ENCODE data around the gene TLR9. TPM values are rescaled to one million over a fixed set of nuclear protein-coding genes. Genes with fewer than 3 reads are reported as not detected.
A peak's percentile ranks its signal among the peaks of the same experiment; 100 is the strongest.

TLR9 gene
- total RNA-seq, 2 donors from 2014 or later = 1.2 to 2.3 TPM

- H3K27ac Mint-ChIP-seq = no peak overlapping the region
- no peaks in the 10 kb centered on the region for H3K27me3 Mint-ChIP-seq (ENCODE audit: low read depth)
- no peak overlapping the region for H3K4me3 Mint-ChIP-seq
- ATAC-seq (replicated peaks in 1 of 2) (peak in 1 of 2 donors; percentile 52), DNase-seq (no peak)
- no peaks in the 10 kb centered on the region for H3K36me3 Mint-ChIP-seq (ENCODE audit: insufficient read depth in 2 of 2)
- peaks cover 6% of the 10 kb centered on the region for H3K4me1 Mint-ChIP-seq (ENCODE audit: low read depth)
- no peaks in the 10 kb centered on the region for H3K9me3 Mint-ChIP-seq
Observed at GRCh38 chr3:52174896-52175295, 50.5 kb downstream of the TLR9 start.

GRCh38 chr3:52173101-52173500 lies 52.3 kb downstream of the TLR9 start:
- Mint-ChIP-seq H3K27ac (no peak overlapping the region), H3K9me3 (no peaks in the 10 kb centered on the region), H3K4me3 (no peak overlapping the region), H3K27me3 (ENCODE audit: low read depth) (no peaks in the 10 kb centered on the region), H3K4me1 (ENCODE audit: low read depth) (peaks cover 6% of the 10 kb centered on the region), H3K36me3 (ENCODE audit: insufficient read depth in 2 of 2) (no peaks in the 10 kb centered on the region)
- DNase-seq (no peak), ATAC-seq (replicated peaks in 1 of 2) (no peak)

GRCh38 chr3:52172262-52172757 lies 53.1 kb downstream of the TLR9 start:
- Mint-ChIP-seq H3K4me3 (no peak overlapping the region), H3K27me3 (ENCODE audit: low read depth) (no peaks in the 10 kb centered on the region), H3K27ac (no peak overlapping the region), H3K9me3 (no peaks in the 10 kb centered on the region), H3K36me3 (ENCODE audit: insufficient read depth in 2 of 2) (no peaks in the 10 kb centered on the region), H3K4me1 (ENCODE audit: low read depth) (peaks cover 6% of the 10 kb centered on the region)
- ATAC-seq (replicated peaks in 1 of 2) = no peak
- DNase-seq = no peak

DNA sequence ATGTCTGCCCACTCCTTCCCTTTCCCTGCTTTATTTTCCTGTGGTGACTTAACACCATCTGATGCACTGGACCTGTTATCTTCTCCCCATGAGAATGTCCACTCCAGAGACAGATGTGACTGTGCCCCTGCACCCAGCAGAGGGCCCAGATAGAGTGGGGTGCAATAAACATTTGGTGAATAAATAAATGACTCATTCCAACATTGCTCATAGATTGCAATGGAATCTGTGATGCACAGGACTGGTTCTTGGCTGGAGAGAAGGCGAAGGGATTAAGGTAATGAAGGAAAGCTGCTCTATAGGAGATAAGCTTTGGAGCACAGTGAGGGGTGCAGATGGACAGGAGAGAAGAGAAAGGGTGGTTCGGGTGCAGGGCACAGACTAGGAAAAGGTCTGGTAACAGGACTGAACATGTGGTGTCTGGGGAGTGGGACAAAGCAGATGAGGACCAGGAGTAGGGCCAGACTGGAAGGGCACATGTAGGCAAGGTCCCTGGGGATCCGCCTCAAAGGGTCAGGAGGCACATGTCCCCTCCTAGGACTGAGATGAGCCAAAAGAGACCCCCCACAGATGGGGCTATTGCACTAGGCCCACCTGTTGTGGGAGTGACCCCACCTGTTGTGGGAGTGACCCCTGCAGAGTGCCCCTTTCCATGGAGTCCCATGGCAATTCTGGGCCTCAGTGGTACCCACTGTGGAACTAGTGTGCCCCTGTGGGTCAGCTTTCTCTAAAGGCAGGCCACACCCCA lies 53.8 kb downstream of the TLR9 start:
- Mint-ChIP-seq H3K9me3 (no peaks in the 10 kb centered on the region), H3K27me3 (ENCODE audit: low read depth) (no peaks in the 10 kb centered on the region), H3K36me3 (ENCODE audit: insufficient read depth in 2 of 2) (no peaks in the 10 kb centered on the region), H3K4me3 (no peak overlapping the region), H3K4me1 (ENCODE audit: low read depth) (peaks cover 6% of the 10 kb centered on the region), H3K27ac (no peak overlapping the region)
- DNase-seq (no peak), ATAC-seq (replicated peaks in 1 of 2) (peak in 1 of 2 donors; percentile 24)

Other genes with a start within 250 kb of the TLR9 start
- 10 to 100 TPM; 30.2 to 42.4 TPM for gene ACY1, start 242.1 kb downstream of the TLR9 start, total RNA-seq
- gene RPL29, start 229.8 kb downstream of the TLR9 start, total RNA-seq = 1,000 to 10,000 TPM; 1,676 to 1,838 TPM
- 10 to 100 TPM; 12.8 to 15.7 TPM for gene DUSP7, start 169.1 kb downstream of the TLR9 start, total RNA-seq
- gene POC1A, start 71.2 kb downstream of the TLR9 start, total RNA-seq = 10 to 100 TPM; 28.6 to 39.0 TPM
- gene ALAS1, start 27.5 kb downstream of the TLR9 start, total RNA-seq = 10 to 100 TPM; 62.7 to 63.6 TPM
- gene TWF2, start 13.5 kb upstream of the TLR9 start, total RNA-seq = 100 to 1,000 TPM; 124 to 133 TPM
- 100 to 1,000 TPM; 119 to 121 TPM for gene PPM1M, start 20.1 kb upstream of the TLR9 start, total RNA-seq
- 100 to 1,000 TPM; 113 to 120 TPM for gene WDR82, start 53.0 kb upstream of the TLR9 start, total RNA-seq
- gene GLYCTK, start 62.2 kb upstream of the TLR9 start, total RNA-seq = 10 to 100 TPM; 21.5 to 25.4 TPM
- gene DNAH1, start 90.7 kb upstream of the TLR9 start, total RNA-seq = 10 to 100 TPM; 31.4 to 32.4 TPM
- gene BAP1, start 184.4 kb upstream of the TLR9 start, total RNA-seq = 100 to 1,000 TPM in 1 of 2 donors, 10 to 100 TPM in 1; 98.6 to 103 TPM
- gene PHF7, start 185.0 kb upstream of the TLR9 start, total RNA-seq = 10 to 100 TPM; 27.3 to 29.0 TPM
- under 1 TPM; 0.16 to 0.36 TPM for gene SEMA3G, start 219.5 kb upstream of the TLR9 start, total RNA-seq
- 10 to 100 TPM; 10.8 to 14.4 TPM for gene TNNC1, start 228.4 kb upstream of the TLR9 start, total RNA-seq
- gene NISCH, start 230.0 kb upstream of the TLR9 start, total RNA-seq = 10 to 100 TPM; 80.2 to 81.7 TPM

All from activated T-cell treated with anti-CD3 and anti-CD28 coated beads, Interleukin-2, amount 50 U/mL, for 72 hours (primary cell).